SK-N-SH treated with all-trans-retinoic acid at 6 μM for 48 hours (cell line): ENCODE results near the gene GGN.

ENCODE experiments used
- ESRRG ChIP-seq: fragments of 250-450 bp; sonication (Bioruptor Pico); IDR thresholded peaks from 2 replicates; pipeline ENCODE4 v1.6.1; 2021; ENCODE audit warnings: mild to moderate bottlenecking
- ISL1 ChIP-seq: fragments of 250-450 bp; sonication (Bioruptor Pico); IDR thresholded peaks from 2 replicates; pipeline ENCODE4 v2.1.2; 2022; ENCODE audit warnings: mild to moderate bottlenecking, moderate library complexity
- RARB ChIP-seq: fragments of 250-450 bp; sonication (Bioruptor Pico); IDR thresholded peaks from 2 replicates; pipeline ENCODE4 v1.8.0; 2021; ENCODE audit warnings: mild to moderate bottlenecking, moderate library complexity
- TOX ChIP-seq: fragments of 250-450 bp; sonication (Bioruptor Pico); IDR thresholded peaks from 2 replicates; pipeline ENCODE4 v1.8.0; 2021; ENCODE audit warnings: mild to moderate bottlenecking, moderate library complexity, borderline replicate concordance
- ZC3H10 ChIP-seq: fragments of 250-450 bp; sonication (Bioruptor Pico); IDR thresholded peaks from 2 replicates; pipeline ENCODE4 v1.5.1; 2021; ENCODE audit warnings: mild to moderate bottlenecking, moderate library complexity
- ZFP3 ChIP-seq: fragments of 250-450 bp; sonication (Bioruptor Pico); IDR thresholded peaks from 2 replicates; pipeline ENCODE4 v1.5.0; 2020; ENCODE audit warnings: mild to moderate bottlenecking, moderate library complexity
- ZNF565 ChIP-seq: fragments of 450-650 bp; formaldehyde crosslinking; conservative IDR thresholded peaks from 2 replicates; pipeline ENCODE4 v1.5.0; 2020; ENCODE audit warnings: low read depth, mild to moderate bottlenecking, moderate library complexity
- ZNF8 ChIP-seq: fragments of 450-650 bp; formaldehyde crosslinking; IDR thresholded peaks from 2 replicates; pipeline ENCODE4 v1.5.0; 2020; ENCODE audit warnings: mild to moderate bottlenecking, moderate library complexity
- TF ChIP-seq, protein P1 (sequence below): fragments of 250-450 bp; sonication (Bioruptor Pico); IDR thresholded peaks from 2 replicates; pipeline ENCODE4 v1.8.0; 2021; ENCODE audit warnings: low read depth, mild to moderate bottlenecking, moderate library complexity, borderline replicate concordance
- TF ChIP-seq, protein P2 (sequence below): fragments of 250-450 bp; sonication (Bioruptor Pico); IDR thresholded peaks from 2 replicates; pipeline ENCODE4 v1.8.0; 2020; ENCODE audit warnings: mild to moderate bottlenecking, moderate library complexity, borderline replicate concordance
- TF ChIP-seq, protein P3 (sequence below): fragments of 250-450 bp; sonication (Bioruptor Pico); IDR thresholded peaks from 2 replicates; pipeline ENCODE4 v1.5.1; 2020; ENCODE audit warnings: low read depth, mild to moderate bottlenecking, moderate library complexity
- TF ChIP-seq, protein P4 (sequence below): fragments of 250-450 bp; sonication (Bioruptor Pico); IDR thresholded peaks from 2 replicates; pipeline ENCODE4 v1.5.0; 2020; ENCODE audit warnings: mild to moderate bottlenecking, moderate library complexity
- TF ChIP-seq, protein P5 (sequence below): fragments of 250-450 bp; sonication (Bioruptor Pico); IDR thresholded peaks from 2 replicates; pipeline ENCODE4 v1.5.1; 2021; ENCODE audit warnings: mild to moderate bottlenecking, moderate library complexity

DNA sequence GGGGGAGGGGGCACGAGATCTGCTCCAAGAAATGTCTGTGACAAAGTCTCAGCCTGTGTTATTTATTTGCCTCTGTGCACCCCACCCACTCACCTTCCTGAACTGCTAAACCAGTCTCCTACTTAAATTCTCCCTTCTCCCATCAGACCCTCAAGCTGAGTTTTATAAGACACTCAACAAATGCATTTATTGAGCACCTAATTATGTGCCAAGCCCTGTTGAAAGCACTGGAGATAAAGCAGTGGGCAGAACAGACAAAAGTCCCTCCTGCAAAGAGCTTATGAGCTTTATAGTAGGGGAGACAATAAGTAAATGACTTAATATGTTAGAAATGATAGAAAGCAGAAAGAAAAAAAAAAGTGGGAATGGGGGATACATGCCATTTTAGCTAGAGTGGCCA, 11.7 kb upstream of the GGN start:
- TF ChIP-seq, protein P1, sequence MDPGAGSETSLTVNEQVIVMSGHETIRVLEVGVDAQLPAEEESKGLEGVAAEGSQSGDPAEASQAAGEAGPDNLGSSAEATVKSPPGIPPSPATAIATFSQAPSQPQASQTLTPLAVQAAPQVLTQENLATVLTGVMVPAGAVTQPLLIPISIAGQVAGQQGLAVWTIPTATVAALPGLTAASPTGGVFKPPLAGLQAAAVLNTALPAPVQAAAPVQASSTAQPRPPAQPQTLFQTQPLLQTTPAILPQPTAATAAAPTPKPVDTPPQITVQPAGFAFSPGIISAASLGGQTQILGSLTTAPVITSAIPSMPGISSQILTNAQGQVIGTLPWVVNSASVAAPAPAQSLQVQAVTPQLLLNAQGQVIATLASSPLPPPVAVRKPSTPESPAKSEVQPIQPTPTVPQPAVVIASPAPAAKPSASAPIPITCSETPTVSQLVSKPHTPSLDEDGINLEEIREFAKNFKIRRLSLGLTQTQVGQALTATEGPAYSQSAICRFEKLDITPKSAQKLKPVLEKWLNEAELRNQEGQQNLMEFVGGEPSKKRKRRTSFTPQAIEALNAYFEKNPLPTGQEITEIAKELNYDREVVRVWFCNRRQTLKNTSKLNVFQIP (CRISPR knock-in tag), result no peak
- TF ChIP-seq, protein P2, sequence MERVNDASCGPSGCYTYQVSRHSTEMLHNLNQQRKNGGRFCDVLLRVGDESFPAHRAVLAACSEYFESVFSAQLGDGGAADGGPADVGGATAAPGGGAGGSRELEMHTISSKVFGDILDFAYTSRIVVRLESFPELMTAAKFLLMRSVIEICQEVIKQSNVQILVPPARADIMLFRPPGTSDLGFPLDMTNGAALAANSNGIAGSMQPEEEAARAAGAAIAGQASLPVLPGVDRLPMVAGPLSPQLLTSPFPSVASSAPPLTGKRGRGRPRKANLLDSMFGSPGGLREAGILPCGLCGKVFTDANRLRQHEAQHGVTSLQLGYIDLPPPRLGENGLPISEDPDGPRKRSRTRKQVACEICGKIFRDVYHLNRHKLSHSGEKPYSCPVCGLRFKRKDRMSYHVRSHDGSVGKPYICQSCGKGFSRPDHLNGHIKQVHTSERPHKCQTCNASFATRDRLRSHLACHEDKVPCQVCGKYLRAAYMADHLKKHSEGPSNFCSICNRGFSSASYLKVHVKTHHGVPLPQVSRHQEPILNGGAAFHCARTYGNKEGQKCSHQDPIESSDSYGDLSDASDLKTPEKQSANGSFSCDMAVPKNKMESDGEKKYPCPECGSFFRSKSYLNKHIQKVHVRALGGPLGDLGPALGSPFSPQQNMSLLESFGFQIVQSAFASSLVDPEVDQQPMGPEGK (CRISPR knock-in tag), result no peak
- TF ChIP-seq ESRRG (no peak), TOX (CRISPR knock-in tag) (no peak), ISL1 (CRISPR knock-in tag) (no peak), RARB (CRISPR knock-in tag) (no peak), ZNF565 (CRISPR knock-in tag) (no peak), ZFP3 (CRISPR knock-in tag) (no peak), ZC3H10 (CRISPR knock-in tag) (no peak), ZNF8 (no peak)
- TF ChIP-seq, protein P3, sequence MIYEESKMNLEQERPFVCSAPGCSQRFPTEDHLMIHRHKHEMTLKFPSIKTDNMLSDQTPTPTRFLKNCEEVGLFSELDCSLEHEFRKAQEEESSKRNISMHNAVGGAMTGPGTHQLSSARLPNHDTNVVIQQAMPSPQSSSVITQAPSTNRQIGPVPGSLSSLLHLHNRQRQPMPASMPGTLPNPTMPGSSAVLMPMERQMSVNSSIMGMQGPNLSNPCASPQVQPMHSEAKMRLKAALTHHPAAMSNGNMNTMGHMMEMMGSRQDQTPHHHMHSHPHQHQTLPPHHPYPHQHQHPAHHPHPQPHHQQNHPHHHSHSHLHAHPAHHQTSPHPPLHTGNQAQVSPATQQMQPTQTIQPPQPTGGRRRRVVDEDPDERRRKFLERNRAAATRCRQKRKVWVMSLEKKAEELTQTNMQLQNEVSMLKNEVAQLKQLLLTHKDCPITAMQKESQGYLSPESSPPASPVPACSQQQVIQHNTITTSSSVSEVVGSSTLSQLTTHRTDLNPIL (CRISPR knock-in tag), result no peak
- TF ChIP-seq, protein P4, sequence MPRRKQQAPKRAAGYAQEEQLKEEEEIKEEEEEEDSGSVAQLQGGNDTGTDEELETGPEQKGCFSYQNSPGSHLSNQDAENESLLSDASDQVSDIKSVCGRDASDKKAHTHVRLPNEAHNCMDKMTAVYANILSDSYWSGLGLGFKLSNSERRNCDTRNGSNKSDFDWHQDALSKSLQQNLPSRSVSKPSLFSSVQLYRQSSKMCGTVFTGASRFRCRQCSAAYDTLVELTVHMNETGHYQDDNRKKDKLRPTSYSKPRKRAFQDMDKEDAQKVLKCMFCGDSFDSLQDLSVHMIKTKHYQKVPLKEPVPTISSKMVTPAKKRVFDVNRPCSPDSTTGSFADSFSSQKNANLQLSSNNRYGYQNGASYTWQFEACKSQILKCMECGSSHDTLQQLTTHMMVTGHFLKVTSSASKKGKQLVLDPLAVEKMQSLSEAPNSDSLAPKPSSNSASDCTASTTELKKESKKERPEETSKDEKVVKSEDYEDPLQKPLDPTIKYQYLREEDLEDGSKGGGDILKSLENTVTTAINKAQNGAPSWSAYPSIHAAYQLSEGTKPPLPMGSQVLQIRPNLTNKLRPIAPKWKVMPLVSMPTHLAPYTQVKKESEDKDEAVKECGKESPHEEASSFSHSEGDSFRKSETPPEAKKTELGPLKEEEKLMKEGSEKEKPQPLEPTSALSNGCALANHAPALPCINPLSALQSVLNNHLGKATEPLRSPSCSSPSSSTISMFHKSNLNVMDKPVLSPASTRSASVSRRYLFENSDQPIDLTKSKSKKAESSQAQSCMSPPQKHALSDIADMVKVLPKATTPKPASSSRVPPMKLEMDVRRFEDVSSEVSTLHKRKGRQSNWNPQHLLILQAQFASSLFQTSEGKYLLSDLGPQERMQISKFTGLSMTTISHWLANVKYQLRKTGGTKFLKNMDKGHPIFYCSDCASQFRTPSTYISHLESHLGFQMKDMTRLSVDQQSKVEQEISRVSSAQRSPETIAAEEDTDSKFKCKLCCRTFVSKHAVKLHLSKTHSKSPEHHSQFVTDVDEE (CRISPR knock-in tag), result no peak
- TF ChIP-seq, protein P5, sequence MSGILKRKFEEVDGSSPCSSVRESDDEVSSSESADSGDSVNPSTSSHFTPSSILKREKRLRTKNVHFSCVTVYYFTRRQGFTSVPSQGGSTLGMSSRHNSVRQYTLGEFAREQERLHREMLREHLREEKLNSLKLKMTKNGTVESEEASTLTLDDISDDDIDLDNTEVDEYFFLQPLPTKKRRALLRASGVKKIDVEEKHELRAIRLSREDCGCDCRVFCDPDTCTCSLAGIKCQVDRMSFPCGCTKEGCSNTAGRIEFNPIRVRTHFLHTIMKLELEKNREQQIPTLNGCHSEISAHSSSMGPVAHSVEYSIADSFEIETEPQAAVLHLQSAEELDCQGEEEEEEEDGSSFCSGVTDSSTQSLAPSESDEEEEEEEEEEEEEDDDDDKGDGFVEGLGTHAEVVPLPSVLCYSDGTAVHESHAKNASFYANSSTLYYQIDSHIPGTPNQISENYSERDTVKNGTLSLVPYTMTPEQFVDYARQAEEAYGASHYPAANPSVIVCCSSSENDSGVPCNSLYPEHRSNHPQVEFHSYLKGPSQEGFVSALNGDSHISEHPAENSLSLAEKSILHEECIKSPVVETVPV, result no peak
